HG02840 (cell line): ENCODE data around the gene CFAP68.
"Not testable (repeated sequence)": the region's sequence is repeated elsewhere in the genome, so short reads cannot be mapped to it uniquely, and the experiment has no call there.

Experiments
- ATAC-seq: cut with Tn5 transposase; IDR thresholded peaks from one replicate; pipeline ENCODE4 v1.9.1; 2021; ENCODE audit warnings: mild to moderate bottlenecking, moderate library complexity, moderate number of reproducible peaks; ENCODE audit not compliant: unreplicated experiment, low FRiP score

The CFAP68 gene

GRCh38 chr11:111916768-111917167 lies 37.4 kb downstream of the CFAP68 start:
- no peak for ATAC-seq

- no peak for ATAC-seq
Observed at GRCh38 chr11:111917312-111917711, 38.0 kb downstream of the CFAP68 start.

- no peak for ATAC-seq
Observed at GRCh38 chr11:111917788-111918187, 38.4 kb downstream of the CFAP68 start.

GRCh38 chr11:111918390-111919256 lies 39.3 kb downstream of the CFAP68 start, which contains the start of gene C11orf52:
Gene C11orf52 (plus strand): TSS chr11:111918913. CDS start chr11:111918973, 60 bp downstream.
- ATAC-seq = no peak

- ATAC-seq = no peak
Observed at GRCh38 chr11:111920908-111921307, 41.6 kb downstream of the CFAP68 start.

GRCh38 chr11:111921541-111922230 lies 42.3 kb downstream of the CFAP68 start:
- ATAC-seq = no peak

- ATAC-seq = no peak
Observed at GRCh38 chr11:111922803-111923202, 43.5 kb downstream of the CFAP68 start.

- no peak for ATAC-seq
Observed at GRCh38 chr11:111923351-111923788, 44.0 kb downstream of the CFAP68 start.

GRCh38 chr11:111923951-111924350 lies 44.6 kb downstream of the CFAP68 start:
- ATAC-seq = no peak

- ATAC-seq = no peak
Observed at GRCh38 chr11:111925953-111926352, 46.6 kb downstream of the CFAP68 start.

- ATAC-seq = peak; percentile 90
Observed at GRCh38 chr11:111926505-111927391, 47.4 kb downstream of the CFAP68 start.

- ATAC-seq = no peak
Observed at GRCh38 chr11:111930472-111930871, 51.1 kb downstream of the CFAP68 start.

GRCh38 chr11:111932611-111932950 lies 53.2 kb downstream of the CFAP68 start:
- ATAC-seq = no peak

- ATAC-seq = not testable (repeated sequence)
Observed at GRCh38 chr11:111933176-111933575, 53.8 kb downstream of the CFAP68 start.

- no peak for ATAC-seq
Observed at GRCh38 chr11:111933872-111934271, 54.5 kb downstream of the CFAP68 start.

GRCh38 chr11:111934306-111934705 lies 55.0 kb downstream of the CFAP68 start:
- no peak for ATAC-seq
